Stimulated activated CD4-positive, alpha-beta T cell treated with anti-CD3 and anti-CD28 coated beads, Interleukin-12 subunit alpha, Interleukin-12 subunit beta, amount 100 ng/mL, for 48 hours (primary cell): ENCODE results near the gene CMA1.
"Not testable (repeated sequence)": the region's sequence is repeated elsewhere in the genome, so short reads cannot be mapped to it uniquely, and the experiment has no call there.

ENCODE experiments used
- DNase-seq, 3 donors: peaks; one replicate each; pipeline ENCODE4 v3.0.0-alpha.2; 2020; ENCODE audit warnings: low read depth in 2 of 3, low spot score in 1 of 3

The CMA1 gene

GRCh38 chr14:24508155-24508840, at the start of gene CMA1:
Gene CMA1 (minus strand): TSS chr14:24508265. CDS start chr14:24508235, 30 bp downstream.
- DNase-seq = no peak

- DNase-seq = no peak
Observed at GRCh38 chr14:24556756-24557155, 48.7 kb upstream of the CMA1 start.

GRCh38 chr14:24549064-24549463, 41.0 kb upstream of the CMA1 start:
- not testable (repeated sequence) for DNase-seq

GRCh38 chr14:24542346-24542936, 34.4 kb upstream of the CMA1 start:
- no peak for DNase-seq

GRCh38 chr14:24535737-24536136, 27.7 kb upstream of the CMA1 start:
- no peak for DNase-seq

- no peak for DNase-seq
Observed at GRCh38 chr14:24534286-24534685, 26.2 kb upstream of the CMA1 start.

- DNase-seq = not testable (repeated sequence)
Observed at GRCh38 chr14:24525877-24526620, 18.0 kb upstream of the CMA1 start.

- DNase-seq = no peak
Observed at GRCh38 chr14:24518851-24519250, 10.8 kb upstream of the CMA1 start.

- no peak for DNase-seq
Observed at GRCh38 chr14:24514209-24514608, 6.1 kb upstream of the CMA1 start.

- DNase-seq = no peak
Observed at GRCh38 chr14:24513009-24513408, 4.9 kb upstream of the CMA1 start.

GRCh38 chr14:24506443-24506842, 1.6 kb downstream of the CMA1 start:
- DNase-seq = no peak

GRCh38 chr14:24504425-24504950, 3.6 kb downstream of the CMA1 start:
- no peak for DNase-seq

GRCh38 chr14:24491586-24492408, 16.3 kb downstream of the CMA1 start:
- DNase-seq = not testable (repeated sequence)

- no peak for DNase-seq
Observed at GRCh38 chr14:24483604-24484252, 24.3 kb downstream of the CMA1 start.

GRCh38 chr14:24482699-24483303, 25.3 kb downstream of the CMA1 start:
- DNase-seq = not testable (repeated sequence)

- DNase-seq = peak; percentile 40 to 52 (median 50)
Observed at GRCh38 chr14:24481622-24482324, 26.3 kb downstream of the CMA1 start.

- DNase-seq = not testable (repeated sequence)
Observed at GRCh38 chr14:24479999-24480398, 28.1 kb downstream of the CMA1 start.

- no peak for DNase-seq
Observed at GRCh38 chr14:24475261-24475660, 32.8 kb downstream of the CMA1 start.

GRCh38 chr14:24473211-24473610, 34.9 kb downstream of the CMA1 start:
- DNase-seq = no peak
